Brain microvascular endothelial cell (primary cell): ENCODE measurements around the gene TCF7L2.

Source experiments
- DNase-seq: peaks from one replicate; pipeline ENCODE4 v3.0.0-alpha.2; 2020
- H3K27ac ChIP-seq: fragments of 250-450 bp; sonication (Bioruptor Pico); 2 replicates; pipeline ENCODE4 v1.5.1; 2020; ENCODE audit warnings: mild to moderate bottlenecking, moderate library complexity
- H3K27me3 ChIP-seq: fragments of 250-450 bp; sonication (Bioruptor Pico); replicated peaks from 2 replicates; pipeline ENCODE4 v1.5.1; 2020; ENCODE audit warnings: mild to moderate bottlenecking
- H3K36me3 ChIP-seq: fragments of 250-450 bp; sonication (Bioruptor Pico); replicated peaks from 2 replicates; pipeline ENCODE4 v1.5.1; 2020; ENCODE audit warnings: mild to moderate bottlenecking
- H3K4me3 ChIP-seq: 2 replicates; pipeline ENCODE4 v1.5.1; 2011; ENCODE audit warnings: low read depth, mild to moderate bottlenecking, control low read depth, low read length, moderate library complexity
- in situ Hi-C: cut with HindIII; loops from 2 replicates; pipeline ENCODE4 v1.10.0; 2017; ENCODE audit warnings: low sequenced_read_pairs, low pct_ligation_motif_present
- TF ChIP-seq, protein P1 (sequence below): IDR thresholded peaks from 2 replicates; pipeline ENCODE4 v1.5.1; 2011; ENCODE audit warnings: low read depth, mild to moderate bottlenecking, moderate library complexity, low read length, control low read depth, inconsistent platforms; ENCODE audit errors: missing control alignments

Gene TCF7L2

DNA sequence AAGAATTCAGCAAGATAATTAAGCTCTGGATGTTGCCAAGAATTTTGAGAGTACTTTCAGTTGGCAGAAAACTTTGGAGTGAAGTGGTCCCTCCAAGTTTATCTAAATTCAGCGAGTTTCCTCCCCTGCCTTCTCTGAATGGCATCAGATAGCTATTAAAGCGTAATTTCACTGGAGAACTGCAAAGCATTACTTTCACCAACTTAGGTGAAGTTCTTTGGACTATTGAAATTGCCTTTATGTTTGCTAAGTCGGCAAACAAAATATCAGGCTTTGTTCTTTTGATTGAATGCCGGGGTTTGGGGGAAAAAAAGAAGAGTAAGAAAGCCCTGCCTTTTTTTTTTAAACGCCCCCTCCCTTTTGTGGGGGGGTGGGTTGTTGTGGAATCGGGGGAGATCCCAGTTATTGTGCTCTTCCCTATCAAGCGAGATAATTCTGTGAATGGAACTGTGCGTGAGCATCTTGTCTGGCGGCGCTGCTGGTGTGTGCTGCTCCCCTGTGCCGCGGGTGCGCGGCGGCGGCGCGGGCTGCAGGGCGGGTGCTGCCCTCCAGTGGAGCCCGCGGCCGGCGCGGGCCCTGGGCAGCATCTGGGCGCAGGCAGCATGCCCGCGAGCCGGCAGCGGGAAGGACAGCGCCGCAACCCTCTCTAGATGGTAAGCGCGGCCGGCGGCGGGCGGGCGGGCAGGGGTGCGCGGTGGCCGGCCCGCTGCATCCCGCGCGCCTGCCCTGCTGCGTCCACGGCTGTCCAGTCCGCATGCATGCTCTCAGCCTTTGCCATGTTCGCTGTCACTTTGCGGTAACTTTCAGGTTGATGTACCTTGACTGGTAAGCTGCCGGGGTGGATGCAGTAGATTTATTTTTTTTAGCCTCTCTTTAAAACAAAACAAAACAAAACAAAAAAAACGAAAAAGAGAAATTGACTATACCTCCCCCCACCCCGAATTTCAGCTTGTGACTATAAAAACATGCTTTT lies 176.5 kb downstream of the TCF7L2 start:
- DNase-seq = peak; percentile 43
- Histone ChIP-seq H3K27me3 (no peaks in the 10 kb centered on the region), H3K36me3 (no peaks in the 10 kb centered on the region), H3K27ac (no peak overlapping the region), H3K4me3 (peak overlapping the region; percentile 38)
- in situ Hi-C loops = no loop called here
- TF ChIP-seq, protein P1, sequence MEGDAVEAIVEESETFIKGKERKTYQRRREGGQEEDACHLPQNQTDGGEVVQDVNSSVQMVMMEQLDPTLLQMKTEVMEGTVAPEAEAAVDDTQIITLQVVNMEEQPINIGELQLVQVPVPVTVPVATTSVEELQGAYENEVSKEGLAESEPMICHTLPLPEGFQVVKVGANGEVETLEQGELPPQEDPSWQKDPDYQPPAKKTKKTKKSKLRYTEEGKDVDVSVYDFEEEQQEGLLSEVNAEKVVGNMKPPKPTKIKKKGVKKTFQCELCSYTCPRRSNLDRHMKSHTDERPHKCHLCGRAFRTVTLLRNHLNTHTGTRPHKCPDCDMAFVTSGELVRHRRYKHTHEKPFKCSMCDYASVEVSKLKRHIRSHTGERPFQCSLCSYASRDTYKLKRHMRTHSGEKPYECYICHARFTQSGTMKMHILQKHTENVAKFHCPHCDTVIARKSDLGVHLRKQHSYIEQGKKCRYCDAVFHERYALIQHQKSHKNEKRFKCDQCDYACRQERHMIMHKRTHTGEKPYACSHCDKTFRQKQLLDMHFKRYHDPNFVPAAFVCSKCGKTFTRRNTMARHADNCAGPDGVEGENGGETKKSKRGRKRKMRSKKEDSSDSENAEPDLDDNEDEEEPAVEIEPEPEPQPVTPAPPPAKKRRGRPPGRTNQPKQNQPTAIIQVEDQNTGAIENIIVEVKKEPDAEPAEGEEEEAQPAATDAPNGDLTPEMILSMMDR = peak; percentile 44

DNA sequence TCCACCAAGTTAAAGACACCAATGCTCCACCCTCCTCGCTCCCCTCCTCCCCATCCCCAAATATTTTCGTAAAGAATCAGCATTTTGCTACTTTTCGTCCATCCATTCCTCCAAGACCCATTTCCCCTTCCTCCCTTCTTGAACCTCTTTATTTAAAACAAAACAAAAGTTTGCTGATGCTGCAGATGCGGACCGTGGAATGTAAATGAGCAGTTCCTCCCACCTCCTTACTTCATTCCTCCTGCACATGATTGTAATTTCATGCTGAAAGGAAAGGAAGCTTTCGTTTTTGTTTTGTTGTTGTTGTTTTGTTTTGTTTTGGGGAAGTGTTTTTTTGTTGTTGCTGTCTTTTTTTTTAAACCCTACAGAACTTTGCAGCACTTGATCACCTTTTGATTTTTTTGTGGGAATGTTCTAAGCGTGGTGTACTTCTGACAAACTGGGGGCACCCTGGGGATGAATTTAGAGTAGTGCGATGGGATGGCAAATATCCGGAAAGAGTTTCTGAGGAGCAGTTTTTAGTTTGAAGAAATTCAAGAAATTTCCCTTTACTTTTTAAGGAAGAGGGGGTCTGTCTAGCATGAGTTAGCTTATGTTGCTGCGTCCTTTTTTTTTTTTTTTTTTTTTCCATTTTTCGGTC lies 177.3 kb downstream of the TCF7L2 start:
- no peak for DNase-seq
- H3K4me3 ChIP-seq = no peak overlapping the region
- no peak overlapping the region for H3K27ac ChIP-seq

DNA sequence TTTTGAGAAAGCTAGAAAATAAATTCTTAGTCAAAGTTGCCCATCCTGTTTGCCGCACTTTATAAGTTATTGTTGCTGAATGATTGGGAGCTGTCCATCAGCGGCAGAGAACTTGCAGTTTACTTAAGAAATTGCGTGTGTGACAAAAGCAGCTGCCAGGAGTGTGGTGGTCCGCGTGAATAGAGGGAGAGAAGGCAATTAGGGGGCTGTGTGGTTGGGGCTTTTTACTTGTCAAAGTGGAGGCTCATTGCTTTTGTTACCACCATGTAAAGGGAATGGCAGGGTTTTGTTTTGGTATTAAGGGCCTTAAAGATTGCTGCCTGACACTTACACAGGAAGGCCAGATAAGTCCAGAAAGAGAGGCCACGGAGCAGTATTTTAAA lies 177.8 kb downstream of the TCF7L2 start:
- TF ChIP-seq, protein P1 = no peak
- in situ Hi-C loops = no loop called here
- H3K4me3 ChIP-seq = no peak overlapping the region

More for the DNA sequence above, 177.3 kb downstream of the TCF7L2 start:
- TF ChIP-seq, protein P1 = no peak
- no peaks in the 10 kb centered on the region for H3K27me3 ChIP-seq
- in situ Hi-C loops = no loop called here
- H3K36me3 ChIP-seq = no peaks in the 10 kb centered on the region

DNA sequence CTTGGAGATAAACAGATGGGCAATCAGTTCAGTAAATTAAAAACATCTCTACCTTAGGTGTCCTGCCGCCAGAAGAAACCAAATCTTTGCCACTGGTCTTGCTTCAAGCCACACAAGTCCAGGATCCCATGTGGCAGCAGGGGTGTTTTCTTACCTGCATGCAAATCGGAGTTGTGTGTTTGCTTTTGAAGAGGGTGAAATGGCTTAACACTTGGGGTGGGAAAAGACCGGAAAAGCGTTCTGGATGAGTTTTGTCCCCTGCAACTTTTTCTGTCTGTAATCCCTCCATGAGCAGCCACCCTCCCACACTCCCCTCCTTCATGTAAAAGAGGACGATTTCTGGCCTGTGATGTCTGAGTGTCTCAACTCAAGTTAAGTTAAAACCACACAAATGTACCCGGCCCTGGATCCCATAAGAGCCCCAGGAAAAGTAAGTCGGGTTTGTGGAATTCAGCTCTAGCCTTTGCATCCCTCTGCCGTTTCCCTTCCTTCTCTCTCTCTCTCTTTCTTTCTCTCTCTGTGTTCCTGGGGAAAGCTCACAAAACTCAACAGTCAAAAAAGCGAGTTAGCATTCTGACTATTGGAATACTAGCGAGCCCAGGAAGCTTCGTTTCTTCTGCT lies 178.5 kb downstream of the TCF7L2 start:
- Histone ChIP-seq H3K36me3 (no peaks in the 10 kb centered on the region), H3K4me3 (no peak overlapping the region), H3K27me3 (no peaks in the 10 kb centered on the region), H3K27ac (no peak overlapping the region)
- DNase-seq = no peak
- in situ Hi-C loops = no loop called here
- TF ChIP-seq, protein P1 = no peak

More for the DNA sequence above, 177.8 kb downstream of the TCF7L2 start:
- Histone ChIP-seq H3K36me3 (no peaks in the 10 kb centered on the region), H3K27ac (no peak overlapping the region), H3K27me3 (no peaks in the 10 kb centered on the region)
- no peak for DNase-seq

DNA sequence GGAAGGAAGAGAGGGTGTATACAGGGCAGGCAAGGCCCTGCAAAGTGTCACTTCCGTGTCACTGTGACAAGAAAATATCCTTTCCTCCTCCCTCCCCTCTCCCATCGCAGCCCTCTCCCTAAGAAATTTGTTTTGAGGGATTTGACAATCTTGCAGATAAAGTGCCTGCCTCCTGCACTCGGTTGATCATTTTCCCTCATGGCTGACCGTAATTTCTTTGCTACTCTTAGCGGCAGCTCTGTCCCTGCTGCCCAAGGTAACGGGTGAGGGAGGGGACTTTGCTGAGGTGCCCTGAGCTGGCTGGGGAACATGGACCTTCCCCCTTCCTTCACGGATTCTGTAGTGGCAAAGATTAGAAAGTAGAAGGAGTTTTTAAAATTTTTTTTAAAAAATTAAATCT lies 179.1 kb downstream of the TCF7L2 start:
- TF ChIP-seq, protein P1 = no peak
- in situ Hi-C loops = no loop called here
- Histone ChIP-seq H3K4me3 (no peak overlapping the region), H3K36me3 (no peaks in the 10 kb centered on the region), H3K27me3 (no peaks in the 10 kb centered on the region), H3K27ac (no peak overlapping the region)
- DNase-seq = no peak
